WI38 (cell line): Measurements from ENCODE around the gene FGF14.

ENCODE experiments used
- H3K4me3 ChIP-seq: 2 replicates; pipeline ENCODE4 v1.5.1; 2011; ENCODE audit warnings: low read depth, mild to moderate bottlenecking, control low read depth, low read length
- CTCF ChIP-seq: IDR thresholded peaks from 2 replicates; pipeline ENCODE4 v1.5.1; 2012; ENCODE audit warnings: low read depth, mild to moderate bottlenecking, control low read depth, low read length

FGF14 gene

GRCh38 chr13:102299366-102299765 is 102.5 kb downstream of the FGF14 start:
- H3K4me3 ChIP-seq = no peak overlapping the region
- no peak for TF ChIP-seq CTCF

- TF ChIP-seq CTCF = no peak
- no peak overlapping the region for H3K4me3 ChIP-seq
These were observed 103.8 kb downstream of the FGF14 start for GRCh38 chr13:102298051-102298450.

- no peak overlapping the region for H3K4me3 ChIP-seq
- TF ChIP-seq CTCF = no peak
These were observed 106.4 kb downstream of the FGF14 start for GRCh38 chr13:102295316-102296048.

GRCh38 chr13:102294407-102295018 is 107.3 kb downstream of the FGF14 start:
- TF ChIP-seq CTCF = no peak
- H3K4me3 ChIP-seq = no peak overlapping the region

GRCh38 chr13:102293723-102294122 is 108.1 kb downstream of the FGF14 start:
- no peak overlapping the region for H3K4me3 ChIP-seq
- TF ChIP-seq CTCF = no peak

GRCh38 chr13:102291587-102292218 is 110.1 kb downstream of the FGF14 start:
- no peak for TF ChIP-seq CTCF
- H3K4me3 ChIP-seq = no peak overlapping the region

- no peak for TF ChIP-seq CTCF
- H3K4me3 ChIP-seq = no peak overlapping the region
These were observed 112.2 kb downstream of the FGF14 start for GRCh38 chr13:102289606-102290005.
